ENCODE data around the gene ERV3-1.
"Not testable (repeated sequence)": the region's sequence is repeated elsewhere in the genome, so short reads cannot be mapped to it uniquely, and the experiment has no call there.

The ERV3-1 gene

GRCh38 chr7:65001291-65001814, 5.1 kb downstream of the ERV3-1 start:
- no peak for DNase-seq (ENCODE audit: low read depth in 2 of 2)

- no peak for DNase-seq (ENCODE audit: low read depth in 2 of 2)
Observed at GRCh38 chr7:64999165-65000004, 7.1 kb downstream of the ERV3-1 start.

- DNase-seq (ENCODE audit: low read depth in 2 of 2), result no peak
Observed at GRCh38 chr7:64998865-64999164, 7.7 kb downstream of the ERV3-1 start.

GRCh38 chr7:64997927-64998391, 8.5 kb downstream of the ERV3-1 start:
- DNase-seq (ENCODE audit: low read depth in 2 of 2), result no peak

- no peak for DNase-seq (ENCODE audit: low read depth in 2 of 2)
Observed at GRCh38 chr7:64997164-64997908, 9.2 kb downstream of the ERV3-1 start.

- no peak for DNase-seq (ENCODE audit: low read depth in 2 of 2)
Observed at GRCh38 chr7:64996305-64996704, 10.2 kb downstream of the ERV3-1 start.

- no peak for DNase-seq (ENCODE audit: low read depth in 2 of 2)
Observed at GRCh38 chr7:64993901-64994300, 12.6 kb downstream of the ERV3-1 start.

- DNase-seq (ENCODE audit: low read depth in 2 of 2), result no peak
Observed at GRCh38 chr7:64992971-64993370, 13.5 kb downstream of the ERV3-1 start.

GRCh38 chr7:64990936-64991335, 15.6 kb downstream of the ERV3-1 start, which contains the start of gene ZNF117:
Gene ZNF117, minus strand, starts transcription at chr7:64991036.
- DNase-seq (ENCODE audit: low read depth in 2 of 2), result no peak

GRCh38 chr7:64990216-64990615, 16.3 kb downstream of the ERV3-1 start:
- no peak for DNase-seq (ENCODE audit: low read depth in 2 of 2)

- DNase-seq (ENCODE audit: low read depth in 2 of 2), result no peak
Observed at GRCh38 chr7:64978497-64979203, 27.8 kb downstream of the ERV3-1 start.

- DNase-seq (ENCODE audit: low read depth in 2 of 2), result no peak
Observed at GRCh38 chr7:64965594-64965993, 40.9 kb downstream of the ERV3-1 start.

- DNase-seq (ENCODE audit: low read depth in 2 of 2), result no peak
Observed at GRCh38 chr7:64959072-64959747, 47.3 kb downstream of the ERV3-1 start.

GRCh38 chr7:64951250-64951848, 55.1 kb downstream of the ERV3-1 start:
- DNase-seq (ENCODE audit: low read depth in 2 of 2), result no peak

GRCh38 chr7:64950673-64951072, 55.8 kb downstream of the ERV3-1 start:
- not testable (repeated sequence) for DNase-seq (ENCODE audit: low read depth in 2 of 2)

GRCh38 chr7:64948774-64949173, 57.7 kb downstream of the ERV3-1 start:
- not testable (repeated sequence) for DNase-seq (ENCODE audit: low read depth in 2 of 2)

- DNase-seq (ENCODE audit: low read depth in 2 of 2), result no peak
Observed at GRCh38 chr7:64947252-64948000, 59.1 kb downstream of the ERV3-1 start.

- DNase-seq (ENCODE audit: low read depth in 2 of 2), result no peak
Observed at GRCh38 chr7:64946772-64947171, 59.7 kb downstream of the ERV3-1 start.

- DNase-seq (ENCODE audit: low read depth in 2 of 2), result no peak
Observed at GRCh38 chr7:64945503-64946175, 60.8 kb downstream of the ERV3-1 start.
